Endothelial cell of umbilical vein (primary cell): ENCODE measurements around the gene PTOV1. TPM values are rescaled to one million over a fixed set of nuclear protein-coding genes. Genes with fewer than 3 reads are reported as not detected.

Experiments
- BruUV-seq: library from RNA; stranded (reverse); fragments of 400-500 nt; replicated peaks from 2 replicates; lab custom pipeline; 2021; lab: Mats Ljungman, UMichigan
- CTCF ChIA-PET: fragments of 300-600, 350-600 bp; sonication (Branson Sonifier 250); formaldehyde crosslinking; loops from one replicate; lab custom pipeline; 2021; ENCODE audit warnings: antibody characterized with exemption, inconsistent platforms; lab: Charles Lee
- POLR2A ChIA-PET: fragments of 300-600, 350-600 bp; sonication (Branson Sonifier 250); formaldehyde crosslinking; loops from one replicate; lab custom pipeline; 2021; ENCODE audit warnings: antibody characterized with exemption, inconsistent platforms; lab: Charles Lee
- DNase-seq: peaks from one replicate; pipeline ENCODE4 v3.0.0-alpha.2; 2011; ENCODE audit warnings: low read depth, low spot score
- FAIRE-seq: peaks from 2 replicates; lab custom pipeline; 2011; peaks lifted over from hg19 to GRCh38; lab: Jason Lieb, UNC
- H2AFZ ChIP-seq: 2 replicates; pipeline ENCODE4 v1.6.0; 2012; ENCODE audit warnings: low read depth, low read length, control low read depth, inconsistent platforms
- H3K27ac ChIP-seq: 2 replicates; pipeline ENCODE4 v1.5.1; 2011; ENCODE audit warnings: low read depth, mild to moderate bottlenecking, control low read depth, low read length, moderate library complexity; ENCODE audit not compliant: insufficient read depth
- H3K27me3 ChIP-seq, 2 experiments: 2 replicates each; pipeline versions ENCODE4 v1.6.0 to v1.6.1; 2011; ENCODE audit warnings: low read length in 2 of 2, mixed read lengths in 1 of 2; ENCODE audit not compliant: control insufficient read depth in 2 of 2, insufficient read depth in 2 of 2
- H3K36me3 ChIP-seq, 2 experiments: 2 replicates in 1 of 2; 3 replicates in 1 of 2; pipeline ENCODE4 v1.5.1; 2011; ENCODE audit warnings: low read length in 2 of 2, mild to moderate bottlenecking in 1 of 2, moderate library complexity in 1 of 2; ENCODE audit not compliant: control insufficient read depth in 2 of 2, insufficient read depth in 2 of 2; ENCODE audit errors: extremely low read depth in 1 of 2
- H3K4me1 ChIP-seq: 3 replicates; pipeline ENCODE4 v1.5.1; 2011; ENCODE audit warnings: mild to moderate bottlenecking, low read length; ENCODE audit not compliant: control insufficient read depth, insufficient read depth; ENCODE audit errors: extremely low read depth
- H3K4me2 ChIP-seq: 2 replicates; pipeline ENCODE4 v1.6.1; 2011; ENCODE audit warnings: low read length, control low read depth, mixed read lengths; ENCODE audit not compliant: insufficient read depth
- H3K4me3 ChIP-seq, 3 experiments: fragments of 200-600 bp in 1 of 3; sonication (generic), shearing (Covaris generic) in 1 of 3; replicated peaks in 1 of 3; 2 replicates each; pipeline ENCODE4 v1.5.1; 2011 to 2016; ENCODE audit warnings: control low read depth in 3 of 3, low read length in 3 of 3, mild to moderate bottlenecking in 2 of 3, inconsistent platforms in 1 of 3, low read depth in 1 of 3, moderate library complexity in 1 of 3; ENCODE audit not compliant: insufficient read depth in 1 of 3
- H3K79me2 ChIP-seq: 2 replicates; pipeline ENCODE4 v1.6.0; 2012; ENCODE audit warnings: low read length, inconsistent platforms; ENCODE audit not compliant: control insufficient read depth, insufficient read depth
- H3K9ac ChIP-seq: replicated peaks from 2 replicates; pipeline ENCODE3; 2011; ENCODE audit warnings: low read length, control low read depth; ENCODE audit not compliant: insufficient read depth; ENCODE audit errors: extremely low read depth
- H3K9me1 ChIP-seq: replicated peaks from 3 replicates; pipeline ENCODE4 v1.6.0; 2011; ENCODE audit warnings: mild to moderate bottlenecking, low read length; ENCODE audit not compliant: control insufficient read depth, insufficient read depth; ENCODE audit errors: extremely low read depth
- H3K9me3 ChIP-seq: replicated peaks from 2 replicates; pipeline ENCODE4 v1.5.1; 2012; ENCODE audit warnings: low read length, inconsistent platforms; ENCODE audit not compliant: control insufficient read depth, insufficient read depth
- H4K20me1 ChIP-seq: replicated peaks from 2 replicates; pipeline ENCODE3; 2011; ENCODE audit warnings: mild to moderate bottlenecking, low read length; ENCODE audit not compliant: control insufficient read depth, insufficient read depth; ENCODE audit errors: extremely low read depth
- CTCF ChIP-seq, 2 donors: IDR thresholded peaks; 1 replicate in 1 of 2; 2 replicates in 1 of 2; pipeline ENCODE4 v1.5.1; 2011; ENCODE audit warnings: low read length in 2 of 2, mild to moderate bottlenecking in 2 of 2, moderate library complexity in 2 of 2, control low read depth in 1 of 2, inconsistent platforms in 1 of 2, low read depth in 1 of 2; ENCODE audit not compliant: insufficient read depth in 1 of 2; ENCODE audit errors: extremely low read depth in 1 of 2
- EZH2 ChIP-seq: IDR thresholded peaks from 2 replicates; pipeline ENCODE4 v1.6.1; 2012; ENCODE audit warnings: borderline replicate concordance, low read depth, mild to moderate bottlenecking, moderate library complexity, low read length, inconsistent platforms; ENCODE audit not compliant: severe bottlenecking
- FOS ChIP-seq: IDR thresholded peaks from 2 replicates; pipeline ENCODE4 v1.6.1; 2011; ENCODE audit warnings: mild to moderate bottlenecking, low read length, moderate library complexity, borderline replicate concordance; ENCODE audit not compliant: insufficient read depth
- GATA2 ChIP-seq: IDR thresholded peaks from 2 replicates; pipeline ENCODE4 v1.7.0; 2011; ENCODE audit warnings: low read depth, mild to moderate bottlenecking, moderate library complexity, mixed read lengths, low read length; ENCODE audit not compliant: insufficient read length, insufficient read depth
- JUN ChIP-seq: IDR thresholded peaks from 2 replicates; pipeline ENCODE4 v1.6.1; 2011; ENCODE audit warnings: borderline replicate concordance, low read depth; ENCODE audit not compliant: insufficient read length, insufficient read depth
- MYC ChIP-seq: IDR thresholded peaks from one replicate; pipeline ENCODE4 v1.6.1; 2011; ENCODE audit warnings: mild to moderate bottlenecking, low read depth, low read length
- POLR2A ChIP-seq: IDR thresholded peaks from 2 replicates; pipeline ENCODE4 v1.6.1; 2012; ENCODE audit warnings: low read depth, mild to moderate bottlenecking, control low read depth, low read length
- POLR2AphosphoS5 ChIP-seq: IDR thresholded peaks from 2 replicates; pipeline ENCODE4 v1.6.1; 2012; ENCODE audit warnings: low read depth, mild to moderate bottlenecking, control low read depth, low read length, moderate library complexity; ENCODE audit not compliant: insufficient read depth
- dilution Hi-C: fragments of 300-500 bp; cut with MboI; formaldehyde crosslinking; loops from one replicate; pipeline ENCODE4 v1.15.0; 2019; ENCODE audit warnings: low sequenced_read_pairs; ENCODE audit not compliant: extremely low pct_ligation_motif_present
- intact Hi-C: fragments of 100-400 bp; cut with micrococcal nuclease; formaldehyde crosslinking; loops from one replicate; pipeline ENCODE4 v1.10.0; 2022
- polyA plus RNA-seq, 4 experiments: library from polyadenylated mRNA; depleted of rRNA in 3 of 4; stranded (reverse) in 3 of 4; unstranded in 1 of 4; fragments of >200 nt; gene quantifications; 2 replicates each; pipeline versions ENCODE4 v1.2.1 to v1.2.3, GENCODE V29; 2011 to 2012; ENCODE audit warnings: missing spikeins in 1 of 4
- total RNA-seq: library from RNA; stranded (reverse); gene quantifications from 2 replicates; pipeline ENCODE4 v1.2.3, GENCODE V29; 2021
- TF ChIP-seq, protein P1 (sequence below): IDR thresholded peaks from 2 replicates; pipeline ENCODE4 v1.6.1; 2011; ENCODE audit not compliant: insufficient read depth, insufficient read length

The PTOV1 gene
- total and polyA plus RNA-seq, 2 donors (not counting 3 experiments of a cell fraction or from before 2014, with no cell fraction given): 116 to 184 TPM

- CTCF ChIA-PET: no interaction called here
- DNase-seq: no peak
- intact Hi-C loops: no loop called here
Observed at GRCh38 chr19:49856574-49857021, 5.6 kb downstream of the PTOV1 start.

More at GRCh38 chr19:49856574-49857021, 5.6 kb downstream of the PTOV1 start:
- Histone ChIP-seq H3K79me2 (peaks cover 25% of the 10 kb centered on the region), H4K20me1 (no peaks in the 10 kb centered on the region), H3K4me3 (no peak overlapping the region), H3K4me2 (no peak overlapping the region), H3K9ac (no peak overlapping the region), H3K9me1 (no peaks in the 10 kb centered on the region), H3K9me3 (no peaks in the 10 kb centered on the region), H3K36me3 (peaks cover 2 to 50% of the 10 kb centered on the region in 2 experiments), H2AFZ (no peak overlapping the region), H3K4me1 (peaks cover 26% of the 10 kb centered on the region), H3K27me3 (no peaks in the 10 kb centered on the region), H3K27ac (no peak overlapping the region)
- TF ChIP-seq POLR2AphosphoS5: no peak
- TF ChIP-seq, protein P1, sequence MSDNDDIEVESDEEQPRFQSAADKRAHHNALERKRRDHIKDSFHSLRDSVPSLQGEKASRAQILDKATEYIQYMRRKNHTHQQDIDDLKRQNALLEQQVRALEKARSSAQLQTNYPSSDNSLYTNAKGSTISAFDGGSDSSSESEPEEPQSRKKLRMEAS: no peak
- no peak for TF ChIP-seq MYC
- no peak for TF ChIP-seq GATA2
- TF ChIP-seq POLR2A: no peak
- no peak for TF ChIP-seq JUN
- TF ChIP-seq CTCF (IDR thresholded peaks at IDR 0.05; ENCODE audit: extremely low read depth in 1 of 2, insufficient read depth in 1 of 2, low read depth in 1 of 2, low read length in 2 of 2): no peak
- no peak for TF ChIP-seq FOS
- TF ChIP-seq EZH2: no peak
- POLR2A ChIA-PET: interaction anchor here (1.6 kb wide), 1 partner anchor 13 kb away, joined by 4 read pairs; no protein-coding TSS in a partner anchor
- BruUV-seq: no TSS peak
- dilution Hi-C loops: no loop called here
- no peak for FAIRE-seq
